H1 (cell line): ENCODE results near the gene VPS9D1.

Experiments used
- CHD2 ChIP-seq: IDR thresholded peaks from 2 replicates; pipeline ENCODE4 v1.6.1; 2012; ENCODE audit warnings: low read length, improper control_type of control experiment
- ZNF274 ChIP-seq: IDR thresholded peaks from 2 replicates; pipeline ENCODE4 v1.7.0; 2012; ENCODE audit warnings: low read length, borderline replicate concordance; ENCODE audit errors: extremely low read depth
- TF ChIP-seq, protein P1 (sequence below), 3 experiments: IDR thresholded peaks; 1 replicate in 2 of 3; 2 replicates in 1 of 3; pipeline versions ENCODE4 v1.5.1 to v1.6.1; 2011; ENCODE audit warnings: low read length in 3 of 3, mild to moderate bottlenecking in 3 of 3, inconsistent platforms in 2 of 3, low read depth in 1 of 3, moderate library complexity in 1 of 3; ENCODE audit not compliant: insufficient read depth in 1 of 3; ENCODE audit errors: control extremely low read depth in 1 of 3

DNA sequence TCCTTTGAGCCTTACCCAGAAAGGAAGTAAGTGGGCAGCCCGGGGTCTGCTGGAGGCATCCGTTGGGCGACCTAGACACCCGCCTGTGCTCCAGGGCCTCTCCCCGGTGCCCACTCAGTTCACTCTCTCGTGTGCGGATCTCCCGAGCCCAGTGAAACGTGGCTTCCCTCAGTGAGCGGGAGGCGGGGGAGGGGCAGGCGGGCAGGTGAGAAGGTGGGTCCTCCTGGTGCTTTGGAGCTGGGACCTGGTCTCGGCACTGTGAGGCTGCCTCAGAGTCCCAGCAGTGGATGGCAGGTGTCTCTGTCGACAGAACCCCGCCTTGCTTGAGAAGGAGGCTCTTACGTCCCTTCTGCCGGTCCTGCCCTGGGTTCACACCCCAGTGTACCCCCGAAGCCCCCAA is 8.6 kb upstream of the VPS9D1 start:
- TF ChIP-seq, protein P1, sequence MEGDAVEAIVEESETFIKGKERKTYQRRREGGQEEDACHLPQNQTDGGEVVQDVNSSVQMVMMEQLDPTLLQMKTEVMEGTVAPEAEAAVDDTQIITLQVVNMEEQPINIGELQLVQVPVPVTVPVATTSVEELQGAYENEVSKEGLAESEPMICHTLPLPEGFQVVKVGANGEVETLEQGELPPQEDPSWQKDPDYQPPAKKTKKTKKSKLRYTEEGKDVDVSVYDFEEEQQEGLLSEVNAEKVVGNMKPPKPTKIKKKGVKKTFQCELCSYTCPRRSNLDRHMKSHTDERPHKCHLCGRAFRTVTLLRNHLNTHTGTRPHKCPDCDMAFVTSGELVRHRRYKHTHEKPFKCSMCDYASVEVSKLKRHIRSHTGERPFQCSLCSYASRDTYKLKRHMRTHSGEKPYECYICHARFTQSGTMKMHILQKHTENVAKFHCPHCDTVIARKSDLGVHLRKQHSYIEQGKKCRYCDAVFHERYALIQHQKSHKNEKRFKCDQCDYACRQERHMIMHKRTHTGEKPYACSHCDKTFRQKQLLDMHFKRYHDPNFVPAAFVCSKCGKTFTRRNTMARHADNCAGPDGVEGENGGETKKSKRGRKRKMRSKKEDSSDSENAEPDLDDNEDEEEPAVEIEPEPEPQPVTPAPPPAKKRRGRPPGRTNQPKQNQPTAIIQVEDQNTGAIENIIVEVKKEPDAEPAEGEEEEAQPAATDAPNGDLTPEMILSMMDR (IDR thresholded peaks at IDR 0.05; ENCODE audit: control extremely low read depth in 1 of 3, insufficient read depth in 1 of 3, low read depth in 1 of 3, low read length in 3 of 3), result no peak
- TF ChIP-seq CHD2 (no peak), ZNF274 (no peak)
